Thyroid gland (tissue), 4 donors: ENCODE measurements around the gene AIF1L.

Experiments
- POLR2A ChIP-seq, 2 donors: fragments of 450-650 bp; IDR thresholded peaks; one replicate each; pipeline ENCODE4 v1.6.1; 2017; ENCODE audit warnings: antibody characterized with exemption in 2 of 2, mild to moderate bottlenecking in 2 of 2, moderate library complexity in 1 of 2
- TF ChIP-seq, protein P1 (sequence below), 6 experiments: fragments of 200-600 bp in 3 of 6; fragments of 450-650 bp in 3 of 6; sonication (generic) in 3 of 6; IDR thresholded peaks; one replicate each; pipeline ENCODE4 v1.5.1; 2016 to 2019; ENCODE audit warnings: antibody characterized with exemption in 6 of 6, mild to moderate bottlenecking in 2 of 6, inconsistent platforms in 1 of 6, moderate library complexity in 1 of 6

DNA sequence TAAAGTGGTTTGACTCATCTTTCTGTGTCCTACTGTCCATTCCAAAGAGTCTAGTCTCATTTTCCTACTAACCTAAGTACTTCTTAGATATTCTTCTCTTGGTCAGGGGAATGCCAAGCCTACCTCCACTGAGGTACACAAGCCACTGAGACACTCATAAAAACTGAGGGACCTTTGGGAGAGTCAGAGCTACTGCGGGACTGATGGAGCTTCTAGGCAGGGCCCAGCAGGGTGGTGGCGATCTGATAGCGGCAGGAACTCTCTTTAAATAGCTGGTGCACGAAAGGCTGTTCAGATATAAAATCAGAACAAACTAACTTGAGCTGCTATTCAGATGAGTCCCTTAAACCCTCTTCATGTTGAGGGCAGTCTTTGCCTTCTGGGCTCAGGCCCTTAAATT is 43.8 kb downstream of the AIF1L start:
- TF ChIP-seq, protein P1, sequence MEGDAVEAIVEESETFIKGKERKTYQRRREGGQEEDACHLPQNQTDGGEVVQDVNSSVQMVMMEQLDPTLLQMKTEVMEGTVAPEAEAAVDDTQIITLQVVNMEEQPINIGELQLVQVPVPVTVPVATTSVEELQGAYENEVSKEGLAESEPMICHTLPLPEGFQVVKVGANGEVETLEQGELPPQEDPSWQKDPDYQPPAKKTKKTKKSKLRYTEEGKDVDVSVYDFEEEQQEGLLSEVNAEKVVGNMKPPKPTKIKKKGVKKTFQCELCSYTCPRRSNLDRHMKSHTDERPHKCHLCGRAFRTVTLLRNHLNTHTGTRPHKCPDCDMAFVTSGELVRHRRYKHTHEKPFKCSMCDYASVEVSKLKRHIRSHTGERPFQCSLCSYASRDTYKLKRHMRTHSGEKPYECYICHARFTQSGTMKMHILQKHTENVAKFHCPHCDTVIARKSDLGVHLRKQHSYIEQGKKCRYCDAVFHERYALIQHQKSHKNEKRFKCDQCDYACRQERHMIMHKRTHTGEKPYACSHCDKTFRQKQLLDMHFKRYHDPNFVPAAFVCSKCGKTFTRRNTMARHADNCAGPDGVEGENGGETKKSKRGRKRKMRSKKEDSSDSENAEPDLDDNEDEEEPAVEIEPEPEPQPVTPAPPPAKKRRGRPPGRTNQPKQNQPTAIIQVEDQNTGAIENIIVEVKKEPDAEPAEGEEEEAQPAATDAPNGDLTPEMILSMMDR (IDR thresholded peaks at IDR 0.05): no peak
- TF ChIP-seq POLR2A (IDR thresholded peaks at IDR 0.05): no peak
